ENCODE measurements around the gene LCP1. TPM values are rescaled to one million over a fixed set of nuclear protein-coding genes. Genes with fewer than 3 reads are reported as not detected.

LCP1 gene
- total RNA-seq, 1 donor from 2014 or later = 8.4 TPM

GRCh38 chr13:46104868-46105267 lies 77.1 kb downstream of the LCP1 start, which contains the start of gene CPB2:
Gene CPB2 (minus strand): TSS chr13:46105033. CDS start chr13:46105009, 24 bp downstream.
- Histone ChIP-seq H3K79me2 (ENCODE audit: insufficient read depth, low read length) (no peaks in the 10 kb centered on the region), H3K9ac (ENCODE audit: low read length) (no peak within 1 kb of the TSS), H3K4me3 (ENCODE audit: insufficient read depth, low read depth, low read length) (no peak within 1 kb of the TSS), H4K20me1 (ENCODE audit: insufficient read depth, low read length) (no peaks in the 10 kb centered on the region), H3K27ac (ENCODE audit: low read depth, low read length) (no peak within 1 kb of the TSS), H3K4me2 (ENCODE audit: low read length) (no peak within 1 kb of the TSS), H3K27me3 (ENCODE audit: insufficient read depth, low read length) (no peaks in the 10 kb centered on the region), H2AFZ (ENCODE audit: low read depth, low read length) (no peak within 1 kb of the TSS), H3K36me3 (ENCODE audit: insufficient read depth, low read length) (no peaks in the 10 kb centered on the region), H3K9me3 (ENCODE audit: insufficient read depth, low read depth, low read length) (no peaks in the 10 kb centered on the region), H3K4me1 (ENCODE audit: insufficient read depth, low read length) (no peaks in the 10 kb centered on the region)
- Mint-ChIP-seq H3K36me3 (ENCODE audit: low read depth, unreplicated experiment) (no peaks in the 10 kb centered on the region), H3K27me3 (ENCODE audit: low read depth, unreplicated experiment) (no peaks in the 10 kb centered on the region), H3K4me1 (ENCODE audit: low read depth, unreplicated experiment) (peaks cover 14% of the 10 kb centered on the region), H3K9me3 (ENCODE audit: unreplicated experiment) (no peaks in the 10 kb centered on the region), H3K27ac (ENCODE audit: unreplicated experiment) (no peak within 1 kb of the TSS), H3K4me3 (ENCODE audit: unreplicated experiment) (no peak within 1 kb of the TSS)
- FAIRE-seq = no peak
- TF ChIP-seq, protein P1, sequence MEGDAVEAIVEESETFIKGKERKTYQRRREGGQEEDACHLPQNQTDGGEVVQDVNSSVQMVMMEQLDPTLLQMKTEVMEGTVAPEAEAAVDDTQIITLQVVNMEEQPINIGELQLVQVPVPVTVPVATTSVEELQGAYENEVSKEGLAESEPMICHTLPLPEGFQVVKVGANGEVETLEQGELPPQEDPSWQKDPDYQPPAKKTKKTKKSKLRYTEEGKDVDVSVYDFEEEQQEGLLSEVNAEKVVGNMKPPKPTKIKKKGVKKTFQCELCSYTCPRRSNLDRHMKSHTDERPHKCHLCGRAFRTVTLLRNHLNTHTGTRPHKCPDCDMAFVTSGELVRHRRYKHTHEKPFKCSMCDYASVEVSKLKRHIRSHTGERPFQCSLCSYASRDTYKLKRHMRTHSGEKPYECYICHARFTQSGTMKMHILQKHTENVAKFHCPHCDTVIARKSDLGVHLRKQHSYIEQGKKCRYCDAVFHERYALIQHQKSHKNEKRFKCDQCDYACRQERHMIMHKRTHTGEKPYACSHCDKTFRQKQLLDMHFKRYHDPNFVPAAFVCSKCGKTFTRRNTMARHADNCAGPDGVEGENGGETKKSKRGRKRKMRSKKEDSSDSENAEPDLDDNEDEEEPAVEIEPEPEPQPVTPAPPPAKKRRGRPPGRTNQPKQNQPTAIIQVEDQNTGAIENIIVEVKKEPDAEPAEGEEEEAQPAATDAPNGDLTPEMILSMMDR (IDR thresholded peaks at IDR 0.05; ENCODE audit: insufficient read depth, low read depth, low read length) = no peak
- TF ChIP-seq EZH2 (IDR thresholded peaks at IDR 0.05; ENCODE audit: insufficient read depth, low read length) = no peak
- no peak for DNase-seq (ENCODE audit: low read depth)

- peaks cover 14% of the 10 kb centered on the region for H3K4me1 Mint-ChIP-seq (ENCODE audit: low read depth, unreplicated experiment)
- DNase-seq (ENCODE audit: low read depth) (no peak), FAIRE-seq (no peak)
- Histone ChIP-seq H3K4me3 (ENCODE audit: insufficient read depth, low read depth, low read length) (no peak overlapping the region), H3K36me3 (ENCODE audit: insufficient read depth, low read length) (no peaks in the 10 kb centered on the region), H3K79me2 (ENCODE audit: insufficient read depth, low read length) (no peaks in the 10 kb centered on the region), H2AFZ (ENCODE audit: low read depth, low read length) (no peak overlapping the region), H3K9ac (ENCODE audit: low read length) (no peak overlapping the region), H3K27ac (ENCODE audit: low read depth, low read length) (no peak overlapping the region), H4K20me1 (ENCODE audit: insufficient read depth, low read length) (no peaks in the 10 kb centered on the region), H3K27me3 (ENCODE audit: insufficient read depth, low read length) (no peaks in the 10 kb centered on the region), H3K4me2 (ENCODE audit: low read length) (no peak overlapping the region), H3K4me1 (ENCODE audit: insufficient read depth, low read length) (no peaks in the 10 kb centered on the region), H3K9me3 (ENCODE audit: insufficient read depth, low read depth, low read length) (no peaks in the 10 kb centered on the region)
- H3K4me3 Mint-ChIP-seq (ENCODE audit: unreplicated experiment) = no peak overlapping the region
- TF ChIP-seq, protein P1 (IDR thresholded peaks at IDR 0.05; ENCODE audit: insufficient read depth, low read depth, low read length) = no peak
- TF ChIP-seq EZH2 (IDR thresholded peaks at IDR 0.05; ENCODE audit: insufficient read depth, low read length) = no peak
- H3K27ac Mint-ChIP-seq (ENCODE audit: unreplicated experiment) = no peak overlapping the region
- H3K27me3 Mint-ChIP-seq (ENCODE audit: low read depth, unreplicated experiment) = no peaks in the 10 kb centered on the region
- no peaks in the 10 kb centered on the region for H3K9me3 Mint-ChIP-seq (ENCODE audit: unreplicated experiment)
- H3K36me3 Mint-ChIP-seq (ENCODE audit: low read depth, unreplicated experiment) = no peaks in the 10 kb centered on the region
Observed at GRCh38 chr13:46103037-46103436, 78.9 kb downstream of the LCP1 start.

GRCh38 chr13:46102255-46102605 lies 79.7 kb downstream of the LCP1 start:
- Histone ChIP-seq H3K27ac (ENCODE audit: low read depth, low read length) (no peak overlapping the region), H3K4me1 (ENCODE audit: insufficient read depth, low read length) (no peaks in the 10 kb centered on the region), H3K36me3 (ENCODE audit: insufficient read depth, low read length) (no peaks in the 10 kb centered on the region), H3K4me2 (ENCODE audit: low read length) (no peak overlapping the region), H3K9me3 (ENCODE audit: insufficient read depth, low read depth, low read length) (no peaks in the 10 kb centered on the region), H2AFZ (ENCODE audit: low read depth, low read length) (no peak overlapping the region), H3K79me2 (ENCODE audit: insufficient read depth, low read length) (no peaks in the 10 kb centered on the region), H3K9ac (ENCODE audit: low read length) (no peak overlapping the region), H3K4me3 (ENCODE audit: insufficient read depth, low read depth, low read length) (no peak overlapping the region), H4K20me1 (ENCODE audit: insufficient read depth, low read length) (no peaks in the 10 kb centered on the region), H3K27me3 (ENCODE audit: insufficient read depth, low read length) (no peaks in the 10 kb centered on the region)
- no peak overlapping the region for H3K4me3 Mint-ChIP-seq (ENCODE audit: unreplicated experiment)
- H3K36me3 Mint-ChIP-seq (ENCODE audit: low read depth, unreplicated experiment) = no peaks in the 10 kb centered on the region
- H3K27ac Mint-ChIP-seq (ENCODE audit: unreplicated experiment) = no peak overlapping the region
- peaks cover 14% of the 10 kb centered on the region for H3K4me1 Mint-ChIP-seq (ENCODE audit: low read depth, unreplicated experiment)
- TF ChIP-seq, protein P1 (IDR thresholded peaks at IDR 0.05; ENCODE audit: insufficient read depth, low read depth, low read length) = no peak
- no peak for TF ChIP-seq EZH2 (IDR thresholded peaks at IDR 0.05; ENCODE audit: insufficient read depth, low read length)
- FAIRE-seq (no peak), DNase-seq (ENCODE audit: low read depth) (no peak)
- no peaks in the 10 kb centered on the region for H3K9me3 Mint-ChIP-seq (ENCODE audit: unreplicated experiment)
- H3K27me3 Mint-ChIP-seq (ENCODE audit: low read depth, unreplicated experiment) = no peaks in the 10 kb centered on the region
